ENCODE results near the gene C6orf15. TPM values are rescaled to one million over a fixed set of nuclear protein-coding genes. Genes with fewer than 3 reads are reported as not detected.

The C6orf15 gene
- total and polyA plus RNA-seq, 7 experiments from 2014 or later, result not detected

- CTCF ChIA-PET, result interaction anchor here (0.6 to 1.4 kb wide), 7 partner anchors 12 to 359 kb away, joined by 3 to 4 read pairs (median 3); no protein-coding TSS in a partner anchor
- intact Hi-C loops (cut with micrococcal nuclease), result no loop called here
Observed at GRCh38 chr6:31144296-31144969, 32.1 kb upstream of the C6orf15 start.

GRCh38 chr6:31143148-31143547 is 30.8 kb upstream of the C6orf15 start:
- intact Hi-C loops (cut with micrococcal nuclease), result no loop called here
- no peaks in the 10 kb centered on the region for H3K27me3 ChIP-seq (ENCODE audit: control insufficient read depth in 2 of 2, insufficient read depth in 2 of 2, low read length in 2 of 2)
- ATAC-seq (no peak), DNase-seq (no peak)
- ChIA-PET CTCF (no interaction called here), POLR2A (no interaction called here)
- no peak overlapping the region for H3K27ac ChIP-seq (ENCODE audit: low read depth, low read length)
- no peaks in the 10 kb centered on the region for H3K9me3 ChIP-seq (ENCODE audit: control insufficient read depth in 2 of 3, low read length in 3 of 3)
- H3K36me3 Mint-ChIP-seq, result peaks cover 0 to 20% (median 3%) of the 10 kb centered on the region in 5 donors
- peak overlapping the region in 2 of 9 donors; percentile 15 to 36 for H3K27ac Mint-ChIP-seq
- H3K4me1 Mint-ChIP-seq, result peaks cover 0 to 3% (median 0%) of the 10 kb centered on the region in 7 donors
- H3K4me1 ChIP-seq (ENCODE audit: control insufficient read depth in 2 of 2, insufficient read depth in 2 of 2, low read length in 2 of 2), result no peaks in the 10 kb centered on the region
- no peaks in the 10 kb centered on the region for H3K27me3 Mint-ChIP-seq
- H3K4me3 Mint-ChIP-seq, result no peak overlapping the region
- no peak overlapping the region for H3K4me3 ChIP-seq (ENCODE audit: low read length)
- H3K9me3 Mint-ChIP-seq, result peaks cover 0 to 1% (median 0%) of the 10 kb centered on the region in 11 donors
- peaks cover 0 to 32% (median 0%) of the 10 kb centered on the region in 3 experiments for H3K36me3 ChIP-seq (ENCODE audit: control insufficient read depth in 2 of 3, insufficient read depth in 3 of 3, low read length in 3 of 3)

More at GRCh38 chr6:31144296-31144969, 32.1 kb upstream of the C6orf15 start:
- POLR2A ChIA-PET, result interaction anchor here (0.6 kb wide), 1 partner anchor 9 kb away, joined by 3 read pairs; no protein-coding TSS in a partner anchor
- H3K36me3 Mint-ChIP-seq, result peaks cover 0 to 24% (median 3%) of the 10 kb centered on the region in 5 donors
- H3K9me3 ChIP-seq (ENCODE audit: control insufficient read depth in 2 of 3, low read length in 3 of 3), result no peaks in the 10 kb centered on the region
- peaks cover 0 to 3% (median 0%) of the 10 kb centered on the region in 7 donors for H3K4me1 Mint-ChIP-seq
- no peak overlapping the region for H3K4me3 Mint-ChIP-seq
- no peak overlapping the region for H3K4me3 ChIP-seq (ENCODE audit: low read length)
- no peak overlapping the region for H3K27ac Mint-ChIP-seq
- no peak overlapping the region for H3K27ac ChIP-seq (ENCODE audit: low read depth, low read length)
- peaks cover 0 to 1% (median 0%) of the 10 kb centered on the region in 11 donors for H3K9me3 Mint-ChIP-seq
- no peaks in the 10 kb centered on the region for H3K27me3 ChIP-seq (ENCODE audit: control insufficient read depth in 2 of 2, insufficient read depth in 2 of 2, low read length in 2 of 2)
- ATAC-seq, result no peak
- H3K27me3 Mint-ChIP-seq, result no peaks in the 10 kb centered on the region
- H3K36me3 ChIP-seq (ENCODE audit: control insufficient read depth in 2 of 3, insufficient read depth in 3 of 3, low read length in 3 of 3), result peaks cover 0 to 35% (median 0%) of the 10 kb centered on the region in 3 experiments
- no peaks in the 10 kb centered on the region for H3K4me1 ChIP-seq (ENCODE audit: control insufficient read depth in 2 of 2, insufficient read depth in 2 of 2, low read length in 2 of 2)
- DNase-seq, result no peak

GRCh38 chr6:31142361-31142761 is 30.0 kb upstream of the C6orf15 start:
- Mint-ChIP-seq H3K36me3 (peaks cover 0 to 19% (median 3%) of the 10 kb centered on the region in 5 donors), H3K27me3 (peaks cover 0 to 3% (median 0%) of the 10 kb centered on the region in 5 donors), H3K4me1 (peaks cover 4 to 6% (median 5%) of the 10 kb centered on the region in 7 donors), H3K9me3 (peaks cover 0 to 3% (median 0%) of the 10 kb centered on the region in 11 donors), H3K27ac (peak overlapping the region in 1 of 9 donors; percentile 65), H3K4me3 (no peak overlapping the region)
- ChIA-PET CTCF (no interaction called here), POLR2A (interaction anchor here (0.6 kb wide), 2 partner anchors 13 to 296 kb away, joined by 3 to 5 read pairs; no protein-coding TSS in a partner anchor)
- DNase-seq (no peak), ATAC-seq (no peak)
- no peaks in the 10 kb centered on the region for H3K27me3 ChIP-seq (ENCODE audit: control insufficient read depth in 2 of 2, insufficient read depth in 2 of 2, low read length in 2 of 2)
- H3K4me1 ChIP-seq (ENCODE audit: control insufficient read depth in 2 of 2, insufficient read depth in 2 of 2, low read length in 2 of 2), result peaks cover 0 to 5% of the 10 kb centered on the region in 2 donors
- no peaks in the 10 kb centered on the region for H3K9me3 ChIP-seq (ENCODE audit: control insufficient read depth in 2 of 3, low read length in 3 of 3)
- no peak overlapping the region for H3K27ac ChIP-seq (ENCODE audit: low read depth, low read length)
- H3K36me3 ChIP-seq (ENCODE audit: control insufficient read depth in 2 of 3, insufficient read depth in 3 of 3, low read length in 3 of 3), result peaks cover 0 to 32% (median 0%) of the 10 kb centered on the region in 3 experiments
- intact Hi-C loops (cut with micrococcal nuclease), result no loop called here
- H3K4me3 ChIP-seq (ENCODE audit: low read length), result no peak overlapping the region

- H3K27me3 ChIP-seq (ENCODE audit: control insufficient read depth in 2 of 2, insufficient read depth in 2 of 2, low read length in 2 of 2), result no peaks in the 10 kb centered on the region
- no peak overlapping the region for H3K4me3 Mint-ChIP-seq
- peaks cover 0 to 30% (median 0%) of the 10 kb centered on the region in 3 experiments for H3K36me3 ChIP-seq (ENCODE audit: control insufficient read depth in 2 of 3, insufficient read depth in 3 of 3, low read length in 3 of 3)
- peaks cover 0 to 5% of the 10 kb centered on the region in 2 donors for H3K4me1 ChIP-seq (ENCODE audit: control insufficient read depth in 2 of 2, insufficient read depth in 2 of 2, low read length in 2 of 2)
- H3K4me1 Mint-ChIP-seq, result peaks cover 4 to 8% (median 7%) of the 10 kb centered on the region in 7 donors
- DNase-seq (no peak), ATAC-seq (no peak)
- POLR2A ChIA-PET, result interaction anchor here (0.6 kb wide), 1 partner anchor 215 kb away, joined by 3 read pairs; no protein-coding TSS in a partner anchor
- H3K9me3 Mint-ChIP-seq, result peaks cover 0 to 3% (median 0%) of the 10 kb centered on the region in 11 donors
- H3K27ac ChIP-seq (ENCODE audit: low read depth, low read length), result no peak overlapping the region
- peaks cover 0 to 15% (median under 1%) of the 10 kb centered on the region in 5 donors for H3K36me3 Mint-ChIP-seq
- no peak overlapping the region for H3K4me3 ChIP-seq (ENCODE audit: low read length)
- no peaks in the 10 kb centered on the region for H3K9me3 ChIP-seq (ENCODE audit: control insufficient read depth in 2 of 3, low read length in 3 of 3)
- H3K27ac Mint-ChIP-seq, result no peak overlapping the region
- intact Hi-C loops (cut with micrococcal nuclease), result no loop called here
- CTCF ChIA-PET, result interaction anchor here (0.8 kb wide), 1 partner anchor 226 kb away, joined by 3 read pairs; no protein-coding TSS in a partner anchor
- peaks cover 0 to 3% (median 0%) of the 10 kb centered on the region in 5 donors for H3K27me3 Mint-ChIP-seq
Observed at GRCh38 chr6:31140643-31141042, 28.3 kb upstream of the C6orf15 start.

- no peak overlapping the region for H3K4me3 ChIP-seq (ENCODE audit: low read length)
- H3K4me3 Mint-ChIP-seq, result peak overlapping the region in 1 of 10 donors; percentile 11
- ChIA-PET CTCF (interaction anchor here (0.9 to 3.3 kb wide), 3 partner anchors 31 to 227 kb away, joined by 3 to 26 read pairs (median 3); no protein-coding TSS in a partner anchor), POLR2A (interaction anchor here (0.7 to 3.2 kb wide), 2 partner anchors 76 to 226 kb away, joined by 3 to 28 read pairs; no protein-coding TSS in a partner anchor)
- H3K4me1 ChIP-seq (ENCODE audit: control insufficient read depth in 2 of 2, insufficient read depth in 2 of 2, low read length in 2 of 2), result peaks cover 0 to 5% of the 10 kb centered on the region in 2 donors
- DNase-seq (no peak), ATAC-seq (no peak)
- no peaks in the 10 kb centered on the region for H3K9me3 ChIP-seq (ENCODE audit: control insufficient read depth in 2 of 3, low read length in 3 of 3)
- peaks cover 0 to 1% (median 0%) of the 10 kb centered on the region in 11 donors for H3K9me3 Mint-ChIP-seq
- peaks cover 4 to 8% (median 7%) of the 10 kb centered on the region in 7 donors for H3K4me1 Mint-ChIP-seq
- H3K36me3 Mint-ChIP-seq, result peaks cover 0 to 8% (median 0%) of the 10 kb centered on the region in 5 donors
- peaks cover 0 to 3% (median 0%) of the 10 kb centered on the region in 5 donors for H3K27me3 Mint-ChIP-seq
- intact Hi-C loops (cut with micrococcal nuclease), result no loop called here
- no peak overlapping the region for H3K27ac Mint-ChIP-seq
- H3K36me3 ChIP-seq (ENCODE audit: control insufficient read depth in 2 of 3, insufficient read depth in 3 of 3, low read length in 3 of 3), result peaks cover 0 to 20% (median 0%) of the 10 kb centered on the region in 3 experiments
- H3K27me3 ChIP-seq (ENCODE audit: control insufficient read depth in 2 of 2, insufficient read depth in 2 of 2, low read length in 2 of 2), result no peaks in the 10 kb centered on the region
- H3K27ac ChIP-seq (ENCODE audit: low read depth, low read length), result no peak overlapping the region
Observed at GRCh38 chr6:31139599-31139998, 27.2 kb upstream of the C6orf15 start.

GRCh38 chr6:31138982-31139381 is 26.6 kb upstream of the C6orf15 start, which contains the start of gene PSORS1C2:
PSORS1C2 (minus strand) TSS chr6:31139066; CDS start chr6:31139026, 40 bp downstream.
- no peaks in the 10 kb centered on the region for H3K9me3 ChIP-seq (ENCODE audit: control insufficient read depth in 2 of 3, low read length in 3 of 3)
- Mint-ChIP-seq H3K4me1 (peaks cover 4 to 8% (median 7%) of the 10 kb centered on the region in 7 donors), H3K4me3 (peak within 1 kb of the TSS in 4 of 10 donors; percentile 11 to 79 (median 76)), H3K27me3 (peaks cover 0 to 3% (median 0%) of the 10 kb centered on the region in 5 donors), H3K9me3 (peaks cover 0 to 1% (median 0%) of the 10 kb centered on the region in 11 donors), H3K27ac (peak within 1 kb of the TSS in 3 of 9 donors; percentile 70 to 88 (median 71)), H3K36me3 (peaks cover 0 to 8% (median 0%) of the 10 kb centered on the region in 5 donors)
- intact Hi-C loops (cut with micrococcal nuclease), result no loop called here
- no peak within 1 kb of the TSS for H3K27ac ChIP-seq (ENCODE audit: low read depth, low read length)
- peaks cover 0 to 5% of the 10 kb centered on the region in 2 donors for H3K4me1 ChIP-seq (ENCODE audit: control insufficient read depth in 2 of 2, insufficient read depth in 2 of 2, low read length in 2 of 2)
- no peak for ATAC-seq
- no peak within 1 kb of the TSS for H3K4me3 ChIP-seq (ENCODE audit: low read length)
- ChIA-PET CTCF (interaction anchor here (0.6 to 3.3 kb wide), 9 partner anchors 13 to 237 kb away, joined by 3 to 26 read pairs (median 3); no protein-coding TSS in a partner anchor), POLR2A (interaction anchor here (0.7 to 3.2 kb wide), 3 partner anchors 56 to 227 kb away, joined by 3 to 28 read pairs (median 3); no protein-coding TSS in a partner anchor)
- peaks cover 0 to 15% (median 0%) of the 10 kb centered on the region in 3 experiments for H3K36me3 ChIP-seq (ENCODE audit: control insufficient read depth in 2 of 3, insufficient read depth in 3 of 3, low read length in 3 of 3)
- no peak for DNase-seq
- no peaks in the 10 kb centered on the region for H3K27me3 ChIP-seq (ENCODE audit: control insufficient read depth in 2 of 2, insufficient read depth in 2 of 2, low read length in 2 of 2)
